OCI-LY7 (cell line): ENCODE measurements around the gene HLCS. TPM values are rescaled to one million over a fixed set of nuclear protein-coding genes. Genes with fewer than 3 reads are reported as not detected.

Source experiments
- BruUV-seq: library from RNA; stranded (reverse); fragments of 400-500 nt; replicated peaks from 2 replicates; lab custom pipeline; 2021; lab: Mats Ljungman, UMichigan
- CTCF ChIA-PET: fragments of 300-600 bp; sonication (Branson Sonifier 250); formaldehyde crosslinking; loops from one replicate; lab custom pipeline; 2022; ENCODE audit warnings: antibody characterized with exemption; ENCODE audit not compliant: unreplicated experiment; lab: Charles Lee
- POLR2A ChIA-PET: fragments of 300-600 bp; sonication (Branson Sonifier 250); formaldehyde crosslinking; loops from one replicate; lab custom pipeline; 2022; ENCODE audit warnings: antibody characterized with exemption; lab: Charles Lee
- DNase-seq: peaks from one replicate; pipeline ENCODE4 v3.0.0-alpha.2; 2015; ENCODE audit warnings: low spot score
- H2AFZ ChIP-seq: fragments of 200-600 bp; sonication (generic), shearing (Covaris generic); 2 replicates; pipeline ENCODE4 v1.6.1; 2014; ENCODE audit warnings: mild to moderate bottlenecking, antibody characterized with exemption, low read length, moderate library complexity
- H3K27ac ChIP-seq: fragments of 200-600 bp; sonication (generic); 2 replicates; pipeline ENCODE4 v1.5.1; 2014; ENCODE audit warnings: mixed run types, low read depth, mild to moderate bottlenecking, moderate library complexity, low read length, inconsistent platforms; ENCODE audit not compliant: poor library complexity, severe bottlenecking
- H3K36me3 ChIP-seq: fragments of 200-600 bp; sonication (generic); 2 replicates; pipeline ENCODE4 v1.6.1; 2014; ENCODE audit warnings: mild to moderate bottlenecking, antibody characterized with exemption, low read length, moderate library complexity, mixed read lengths; ENCODE audit not compliant: insufficient read depth
- H3K4me1 ChIP-seq: fragments of 200-600 bp; sonication (generic); 2 replicates; pipeline ENCODE4 v1.5.1; 2014; ENCODE audit warnings: mild to moderate bottlenecking, low read length; ENCODE audit not compliant: insufficient read depth, poor library complexity, severe bottlenecking
- H3K4me2 ChIP-seq: fragments of 200-600 bp; sonication (generic); 2 replicates; pipeline ENCODE4 v1.6.1; 2014; ENCODE audit warnings: mild to moderate bottlenecking, low read length
- H3K4me3 ChIP-seq: fragments of 200-600 bp; sonication (generic); 2 replicates; pipeline ENCODE4 v1.5.1; 2014; ENCODE audit warnings: mild to moderate bottlenecking, low read depth, low read length; ENCODE audit not compliant: poor library complexity, severe bottlenecking
- H3K79me2 ChIP-seq: fragments of 200-600 bp; sonication (generic); 2 replicates; pipeline ENCODE4 v1.6.1; 2016; ENCODE audit warnings: low read depth, mild to moderate bottlenecking, low read length, moderate library complexity, mixed read lengths; ENCODE audit not compliant: insufficient read depth
- H3K9me2 ChIP-seq: fragments of 200-600 bp; sonication (generic); 2 replicates; pipeline ENCODE4 v1.6.1; 2016; ENCODE audit warnings: mild to moderate bottlenecking, low read length, mixed read lengths; ENCODE audit not compliant: insufficient read depth
- H3K9me3 ChIP-seq: fragments of 200-600 bp; sonication (generic); 2 replicates; pipeline ENCODE4 v1.6.1; 2014; ENCODE audit warnings: mild to moderate bottlenecking, mixed run types, low read length, mixed read lengths
- H4K20me1 ChIP-seq: fragments of 200-600 bp; sonication (generic); 2 replicates; pipeline ENCODE4 v1.6.1; 2014; ENCODE audit warnings: mild to moderate bottlenecking, antibody characterized with exemption, low read length, moderate library complexity, mixed read lengths; ENCODE audit not compliant: insufficient read depth
- EZH2phosphoT487 ChIP-seq: fragments of 200-600 bp; sonication (generic); IDR thresholded peaks from 2 replicates; pipeline ENCODE4 v1.6.1; 2018; ENCODE audit warnings: low read depth, borderline replicate concordance, mild to moderate bottlenecking, mixed run types, antibody characterized with exemption, low read length, moderate library complexity, mixed read lengths
- intact Hi-C: fragments of 100-400 bp; cut with micrococcal nuclease; formaldehyde crosslinking; loops from one replicate; pipeline ENCODE4 v1.10.0; 2022; ENCODE audit not compliant: unreplicated experiment
- small RNA-seq: library from RNA; depleted of rRNA; stranded (forward); fragments of <200 nt; gene quantifications from one replicate; pipeline ENCODE3, GENCODE V24; 2014
- total RNA-seq, 2 experiments: library from RNA; depleted of rRNA in 1 of 2; stranded (reverse); fragments of >200 nt in 1 of 2; shearing (Covaris generic) in 1 of 2; gene quantifications; 2 replicates each; pipeline ENCODE4 v1.2.3, GENCODE V29; 2014 to 2022
- TF ChIP-seq, protein P1 (sequence below): fragments of 200-600 bp; sonication (generic); conservative IDR thresholded peaks from 2 replicates; pipeline ENCODE4 v1.5.1; 2014; ENCODE audit warnings: mild to moderate bottlenecking, antibody characterized with exemption, low read length, moderate library complexity, mixed read lengths

The HLCS gene
- total RNA-seq, 2 experiments from 2014 or later = 12.0 to 20.9 TPM

DNA sequence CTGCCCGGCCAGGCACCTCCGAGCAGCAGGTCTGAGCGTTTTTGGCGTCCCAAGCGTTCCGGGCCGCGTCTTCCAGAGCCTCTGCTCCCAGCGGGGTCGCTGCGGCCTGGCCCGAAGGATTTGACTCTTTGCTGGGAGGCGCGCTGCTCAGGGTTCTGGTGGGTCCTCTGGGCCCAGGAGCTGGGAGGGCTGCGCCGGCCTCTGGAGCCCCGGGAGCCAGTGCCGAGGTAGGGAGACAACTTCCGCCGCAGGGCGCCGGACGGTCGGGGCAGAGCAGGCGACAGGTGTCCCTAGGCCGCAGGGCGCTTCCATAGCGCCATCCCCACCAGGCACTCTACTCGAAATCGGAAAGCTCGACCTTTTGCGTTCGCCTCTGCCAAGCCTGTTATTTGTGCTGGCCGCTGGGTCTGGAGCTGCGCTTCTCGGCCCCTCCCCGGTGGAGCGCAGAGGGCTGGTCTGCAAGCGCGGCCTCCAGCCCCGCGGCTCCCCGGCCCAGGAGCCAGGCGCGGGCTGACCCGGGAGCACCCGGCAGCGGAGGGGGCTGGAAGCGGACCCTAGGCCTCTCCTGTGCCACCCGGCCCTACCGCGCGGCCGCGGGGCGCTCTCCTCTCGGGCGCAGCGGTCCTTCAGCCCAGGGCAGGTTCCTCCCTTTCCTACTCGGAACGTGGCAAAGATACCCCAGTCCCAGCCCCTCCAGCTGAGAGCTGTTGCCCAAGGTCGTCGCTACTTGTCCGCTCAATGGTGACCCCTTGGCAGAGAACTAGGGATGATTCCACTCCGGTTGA lies 265.3 kb downstream of the HLCS start:
- TF ChIP-seq, protein P1, sequence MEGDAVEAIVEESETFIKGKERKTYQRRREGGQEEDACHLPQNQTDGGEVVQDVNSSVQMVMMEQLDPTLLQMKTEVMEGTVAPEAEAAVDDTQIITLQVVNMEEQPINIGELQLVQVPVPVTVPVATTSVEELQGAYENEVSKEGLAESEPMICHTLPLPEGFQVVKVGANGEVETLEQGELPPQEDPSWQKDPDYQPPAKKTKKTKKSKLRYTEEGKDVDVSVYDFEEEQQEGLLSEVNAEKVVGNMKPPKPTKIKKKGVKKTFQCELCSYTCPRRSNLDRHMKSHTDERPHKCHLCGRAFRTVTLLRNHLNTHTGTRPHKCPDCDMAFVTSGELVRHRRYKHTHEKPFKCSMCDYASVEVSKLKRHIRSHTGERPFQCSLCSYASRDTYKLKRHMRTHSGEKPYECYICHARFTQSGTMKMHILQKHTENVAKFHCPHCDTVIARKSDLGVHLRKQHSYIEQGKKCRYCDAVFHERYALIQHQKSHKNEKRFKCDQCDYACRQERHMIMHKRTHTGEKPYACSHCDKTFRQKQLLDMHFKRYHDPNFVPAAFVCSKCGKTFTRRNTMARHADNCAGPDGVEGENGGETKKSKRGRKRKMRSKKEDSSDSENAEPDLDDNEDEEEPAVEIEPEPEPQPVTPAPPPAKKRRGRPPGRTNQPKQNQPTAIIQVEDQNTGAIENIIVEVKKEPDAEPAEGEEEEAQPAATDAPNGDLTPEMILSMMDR = no peak
- no peak for TF ChIP-seq EZH2phosphoT487
- no peaks in the 10 kb centered on the region for H4K20me1 ChIP-seq
- intact Hi-C loops = no loop called here
- no peak overlapping the region for H3K27ac ChIP-seq
- no peak overlapping the region for H2AFZ ChIP-seq
- H3K4me1 ChIP-seq = no peaks in the 10 kb centered on the region
- H3K4me3 ChIP-seq = no peak overlapping the region
- no peaks in the 10 kb centered on the region for H3K36me3 ChIP-seq
- H3K4me2 ChIP-seq = no peak overlapping the region
- H3K9me2 ChIP-seq = no peaks in the 10 kb centered on the region
- no peak for DNase-seq
- ChIA-PET POLR2A (no interaction called here), CTCF (no interaction called here)
- no peaks in the 10 kb centered on the region for H3K79me2 ChIP-seq
- BruUV-seq = no TSS peak
- H3K9me3 ChIP-seq = no peaks in the 10 kb centered on the region

Small RNAs within 50 kb of the gene (small RNA-seq; reads per million reads assigned to genes)
- gene RF00019 (not detected), gene RNA5SP491 (1.2 reads per million, percentile 57 among the genes with 10 or more reads in this experiment)

Other genes starting within 250 kb of the HLCS start
- not detected in 2 replicates for gene RIPPLY3, start 40.0 kb upstream of the HLCS start, total RNA-seq (2014; rRNA removed; shearing (Covaris generic))
- not detected in 2 replicates for gene RIPPLY3, start 40.0 kb upstream of the HLCS start, total RNA-seq (2022)
- gene PIGP, start 106.4 kb upstream of the HLCS start, total RNA-seq (2014; rRNA removed; shearing (Covaris generic)) = 3.7 and 7.4 TPM in 2 replicates
- 35.4 and 38.8 TPM in 2 replicates for gene PIGP, start 106.4 kb upstream of the HLCS start, total RNA-seq (2022)
- 73.5 and 92.1 TPM in 2 replicates for gene TTC3, start 106.6 kb upstream of the HLCS start, total RNA-seq (2014; rRNA removed; shearing (Covaris generic))
- 86.4 and 90.0 TPM in 2 replicates for gene TTC3, start 106.6 kb upstream of the HLCS start, total RNA-seq (2022)